ENCODE results near the gene CARD18.

CARD18 gene

GRCh38 chr11:105152560-105152959, 13.0 kb upstream of the CARD18 start:
- Mint-ChIP-seq H3K27me3 (no peaks in the 10 kb centered on the region), H3K36me3 (no peaks in the 10 kb centered on the region), H3K4me3 (no peak overlapping the region), H3K9me3 (ENCODE audit: low read depth) (no peaks in the 10 kb centered on the region), H3K4me1 (ENCODE audit: low read depth) (no peaks in the 10 kb centered on the region), H3K27ac (no peak overlapping the region)

GRCh38 chr11:105152021-105152512, 12.5 kb upstream of the CARD18 start:
- H3K9me3 Mint-ChIP-seq (ENCODE audit: low read depth): no peaks in the 10 kb centered on the region
- H3K36me3 Mint-ChIP-seq: no peaks in the 10 kb centered on the region
- no peaks in the 10 kb centered on the region for H3K27me3 Mint-ChIP-seq
- H3K4me1 Mint-ChIP-seq (ENCODE audit: low read depth): no peaks in the 10 kb centered on the region
- H3K4me3 Mint-ChIP-seq: no peak overlapping the region
- no peak overlapping the region for H3K27ac Mint-ChIP-seq

- no peak overlapping the region for H3K27ac Mint-ChIP-seq
- H3K4me3 Mint-ChIP-seq: no peak overlapping the region
- H3K27me3 Mint-ChIP-seq: no peaks in the 10 kb centered on the region
- no peaks in the 10 kb centered on the region for H3K4me1 Mint-ChIP-seq (ENCODE audit: low read depth)
- no peaks in the 10 kb centered on the region for H3K9me3 Mint-ChIP-seq (ENCODE audit: low read depth)
- H3K36me3 Mint-ChIP-seq: no peaks in the 10 kb centered on the region
These were observed 9.9 kb upstream of the CARD18 start for GRCh38 chr11:105149477-105149876.

- Mint-ChIP-seq H3K27ac (no peak overlapping the region), H3K36me3 (no peaks in the 10 kb centered on the region), H3K4me1 (ENCODE audit: low read depth) (no peaks in the 10 kb centered on the region), H3K9me3 (ENCODE audit: low read depth) (no peaks in the 10 kb centered on the region), H3K27me3 (peaks cover under 1% of the 10 kb centered on the region), H3K4me3 (no peak overlapping the region)
These were observed 8.7 kb upstream of the CARD18 start for GRCh38 chr11:105148241-105148640.

GRCh38 chr11:105144887-105145286, 5.3 kb upstream of the CARD18 start:
- H3K4me3 Mint-ChIP-seq: no peak overlapping the region
- H3K36me3 Mint-ChIP-seq: no peaks in the 10 kb centered on the region
- no peak overlapping the region for H3K27ac Mint-ChIP-seq
- no peaks in the 10 kb centered on the region for H3K9me3 Mint-ChIP-seq (ENCODE audit: low read depth)
- H3K27me3 Mint-ChIP-seq: peaks cover 1% of the 10 kb centered on the region
- no peaks in the 10 kb centered on the region for H3K4me1 Mint-ChIP-seq (ENCODE audit: low read depth)

- Mint-ChIP-seq H3K36me3 (no peaks in the 10 kb centered on the region), H3K27me3 (peaks cover 5% of the 10 kb centered on the region), H3K27ac (no peak overlapping the region), H3K4me1 (ENCODE audit: low read depth) (no peaks in the 10 kb centered on the region), H3K4me3 (no peak overlapping the region), H3K9me3 (ENCODE audit: low read depth) (no peaks in the 10 kb centered on the region)
These were observed 2.6 kb upstream of the CARD18 start for GRCh38 chr11:105142167-105142566.

GRCh38 chr11:105137286-105137685, 2.3 kb downstream of the CARD18 start:
- no peaks in the 10 kb centered on the region for H3K36me3 Mint-ChIP-seq
- H3K9me3 Mint-ChIP-seq (ENCODE audit: low read depth): no peaks in the 10 kb centered on the region
- no peak overlapping the region for H3K4me3 Mint-ChIP-seq
- no peaks in the 10 kb centered on the region for H3K4me1 Mint-ChIP-seq (ENCODE audit: low read depth)
- H3K27ac Mint-ChIP-seq: no peak overlapping the region
- H3K27me3 Mint-ChIP-seq: peaks cover 6% of the 10 kb centered on the region

GRCh38 chr11:105135883-105136282, 3.7 kb downstream of the CARD18 start:
- Mint-ChIP-seq H3K27me3 (peaks cover 6% of the 10 kb centered on the region), H3K4me3 (no peak overlapping the region), H3K4me1 (ENCODE audit: low read depth) (no peaks in the 10 kb centered on the region), H3K27ac (no peak overlapping the region), H3K36me3 (no peaks in the 10 kb centered on the region), H3K9me3 (ENCODE audit: low read depth) (no peaks in the 10 kb centered on the region)

- H3K27me3 Mint-ChIP-seq: peaks cover 2% of the 10 kb centered on the region
- H3K36me3 Mint-ChIP-seq: no peaks in the 10 kb centered on the region
- H3K9me3 Mint-ChIP-seq (ENCODE audit: low read depth): no peaks in the 10 kb centered on the region
- no peak overlapping the region for H3K27ac Mint-ChIP-seq
- no peak overlapping the region for H3K4me3 Mint-ChIP-seq
- no peaks in the 10 kb centered on the region for H3K4me1 Mint-ChIP-seq (ENCODE audit: low read depth)
These were observed 6.7 kb downstream of the CARD18 start for GRCh38 chr11:105132716-105133511.

- Mint-ChIP-seq H3K36me3 (no peaks in the 10 kb centered on the region), H3K27ac (no peak overlapping the region), H3K4me3 (no peak overlapping the region), H3K27me3 (peaks cover 1% of the 10 kb centered on the region), H3K4me1 (ENCODE audit: low read depth) (no peaks in the 10 kb centered on the region), H3K9me3 (ENCODE audit: low read depth) (no peaks in the 10 kb centered on the region)
These were observed 9.3 kb downstream of the CARD18 start for GRCh38 chr11:105130189-105130813.

GRCh38 chr11:105124756-105125155, 14.8 kb downstream of the CARD18 start:
- Mint-ChIP-seq H3K36me3 (no peaks in the 10 kb centered on the region), H3K9me3 (ENCODE audit: low read depth) (no peaks in the 10 kb centered on the region), H3K27me3 (no peaks in the 10 kb centered on the region), H3K4me1 (ENCODE audit: low read depth) (no peaks in the 10 kb centered on the region), H3K4me3 (no peak overlapping the region), H3K27ac (no peak overlapping the region)

- peaks cover 5% of the 10 kb centered on the region for H3K9me3 Mint-ChIP-seq (ENCODE audit: low read depth)
- no peak overlapping the region for H3K4me3 Mint-ChIP-seq
- peaks cover 13% of the 10 kb centered on the region for H3K27me3 Mint-ChIP-seq
- peaks cover 11% of the 10 kb centered on the region for H3K4me1 Mint-ChIP-seq (ENCODE audit: low read depth)
- H3K36me3 Mint-ChIP-seq: no peaks in the 10 kb centered on the region
- no peak overlapping the region for H3K27ac Mint-ChIP-seq
These were observed 28.2 kb downstream of the CARD18 start for GRCh38 chr11:105111145-105111944.

- Mint-ChIP-seq H3K4me3 (no peak overlapping the region), H3K27ac (no peak overlapping the region), H3K27me3 (peaks cover 13% of the 10 kb centered on the region)
These were observed 28.9 kb downstream of the CARD18 start for GRCh38 chr11:105110688-105111030.

GRCh38 chr11:105109855-105110687, 29.5 kb downstream of the CARD18 start:
- Mint-ChIP-seq H3K4me3 (no peak overlapping the region), H3K9me3 (ENCODE audit: low read depth) (no peaks in the 10 kb centered on the region), H3K27ac (no peak overlapping the region), H3K36me3 (no peaks in the 10 kb centered on the region), H3K27me3 (peaks cover 13% of the 10 kb centered on the region), H3K4me1 (ENCODE audit: low read depth) (peaks cover 11% of the 10 kb centered on the region)

More at GRCh38 chr11:105110688-105111030, 28.9 kb downstream of the CARD18 start:
- Mint-ChIP-seq H3K9me3 (ENCODE audit: low read depth) (peaks cover under 1% of the 10 kb centered on the region), H3K36me3 (no peaks in the 10 kb centered on the region), H3K4me1 (ENCODE audit: low read depth) (peaks cover 11% of the 10 kb centered on the region)

Measured in activated naive CD8-positive, alpha-beta T cell (primary cell).